HTR-8/SVneo (cell line): Measurements from ENCODE around the gene C14orf132.

Experiments
- DNase-seq: peaks from one replicate; pipeline ENCODE4 v3.0.0; 2011; ENCODE audit warnings: low spot score, mixed read lengths; ENCODE audit not compliant: insufficient read length
- FAIRE-seq: peaks from 2 replicates; lab custom pipeline; 2011; peaks lifted over from hg19 to GRCh38; lab: Jason Lieb, UNC

C14orf132 gene

GRCh38 chr14:96136371-96137005, 97.3 kb downstream of the C14orf132 start:
- no peak for DNase-seq
- no peak for FAIRE-seq

GRCh38 chr14:96138241-96138640, 99.1 kb downstream of the C14orf132 start:
- DNase-seq (no peak), FAIRE-seq (no peak)

DNA sequence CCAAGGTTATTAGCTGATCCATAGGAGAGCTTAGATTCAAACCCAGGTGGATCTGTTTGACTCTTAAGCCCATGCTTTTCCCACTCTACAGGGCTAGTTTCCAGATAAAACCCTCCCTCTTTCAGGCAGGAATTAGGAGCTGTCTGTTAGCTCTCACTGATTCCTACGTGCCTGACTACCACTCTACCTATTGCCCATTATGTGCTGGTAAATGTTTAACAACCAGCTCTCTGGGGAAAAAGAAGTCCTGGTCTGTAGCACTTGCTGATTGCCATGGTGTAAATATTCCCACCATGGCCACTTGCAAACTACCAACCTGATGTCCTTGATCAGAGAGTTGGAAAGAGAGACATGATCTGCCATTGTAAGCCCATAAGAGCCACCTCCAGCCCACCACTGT, 100.0 kb downstream of the C14orf132 start:
- peak; percentile 16 for FAIRE-seq
- no peak for DNase-seq

- no peak for DNase-seq
- FAIRE-seq = no peak
Measured at GRCh38 chr14:96139879-96140278, 100.7 kb downstream of the C14orf132 start.

- FAIRE-seq = no peak
Measured at GRCh38 chr14:96140952-96141351, 101.8 kb downstream of the C14orf132 start.

More at GRCh38 chr14:96140952-96141351, 101.8 kb downstream of the C14orf132 start:
- DNase-seq = no peak
